Skeletal muscle satellite cell (primary cell): ENCODE measurements around the gene FRAT2.

Source experiments
- H3K27me3 ChIP-seq: 2 replicates; pipeline ENCODE4 v1.7.0; 2013; ENCODE audit warnings: low read length; ENCODE audit not compliant: control insufficient read depth, insufficient read depth
- H3K36me3 ChIP-seq: 2 replicates; pipeline ENCODE4 v1.7.0; 2013; ENCODE audit warnings: mild to moderate bottlenecking, control low read depth, low read length; ENCODE audit not compliant: insufficient read depth
- H3K4me1 ChIP-seq: 2 replicates; pipeline ENCODE4 v1.7.0; 2013; ENCODE audit warnings: low read length; ENCODE audit not compliant: control insufficient read depth, insufficient read depth
- H3K4me2 ChIP-seq: 2 replicates; pipeline ENCODE4 v1.7.0; 2013; ENCODE audit warnings: mild to moderate bottlenecking, low read length
- H3K4me3 ChIP-seq: 2 replicates; pipeline ENCODE4 v1.7.0; 2013; ENCODE audit warnings: low read length
- H3K9ac ChIP-seq: 2 replicates; pipeline ENCODE4 v1.7.0; 2013; ENCODE audit warnings: mild to moderate bottlenecking, low read depth, low read length, moderate library complexity
- H3K9me3 ChIP-seq: replicated peaks from 2 replicates; pipeline ENCODE4 v1.7.0; 2013; ENCODE audit warnings: mild to moderate bottlenecking, control low read depth, low read length

Gene FRAT2

DNA sequence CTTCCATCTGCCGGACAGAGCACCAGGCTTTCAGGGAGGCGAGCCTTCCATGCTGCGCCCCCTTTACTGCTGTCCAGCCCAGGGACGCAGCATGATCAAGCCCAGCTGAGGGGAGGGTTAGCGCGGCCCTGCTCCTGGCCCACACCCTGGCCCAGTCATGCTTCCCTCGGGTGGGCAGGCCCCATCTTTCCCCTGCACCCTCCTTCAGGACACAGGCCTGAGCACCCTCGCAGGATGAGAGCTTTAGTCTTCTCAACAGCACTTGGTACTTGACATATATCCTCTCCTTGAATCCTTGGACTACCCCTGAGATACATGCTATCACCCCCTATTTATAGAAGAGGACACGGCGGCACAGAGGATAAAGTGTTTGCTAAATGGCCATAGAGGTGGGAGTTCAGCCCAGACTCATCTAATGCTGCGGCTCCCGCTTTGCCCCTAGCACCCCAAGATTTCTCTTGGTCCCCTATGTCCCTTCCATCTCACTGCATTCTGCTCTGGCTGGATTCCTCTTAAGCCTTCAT lies 32.7 kb upstream of the FRAT2 start:
- Histone ChIP-seq H3K27me3 (no peaks in the 10 kb centered on the region), H3K4me1 (no peaks in the 10 kb centered on the region), H3K9me3 (no peaks in the 10 kb centered on the region), H3K4me2 (no peak overlapping the region), H3K9ac (no peak overlapping the region), H3K4me3 (no peak overlapping the region), H3K36me3 (peaks cover 56% of the 10 kb centered on the region)

DNA sequence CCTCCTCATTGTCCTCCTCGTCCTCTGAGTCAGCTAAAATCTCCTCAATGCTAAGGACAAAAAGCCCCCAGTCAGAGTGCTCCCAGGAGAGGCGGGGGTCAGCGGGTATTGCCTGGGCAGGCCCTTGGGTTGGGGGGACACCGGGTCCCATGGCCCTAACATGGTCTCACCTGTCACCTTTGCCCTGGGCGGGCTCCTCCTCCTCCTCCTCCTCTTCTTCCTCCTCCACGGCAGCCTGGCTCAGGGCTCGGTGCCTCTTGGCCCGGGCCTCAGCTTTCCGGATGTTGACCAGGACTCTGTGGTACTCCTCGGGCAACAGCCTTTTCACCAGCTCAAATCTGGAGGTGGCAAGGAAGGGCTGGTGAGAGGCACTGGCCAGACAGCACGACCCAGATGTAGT lies 32.0 kb upstream of the FRAT2 start:
- Histone ChIP-seq H3K9me3 (no peaks in the 10 kb centered on the region), H3K4me1 (no peaks in the 10 kb centered on the region), H3K4me2 (no peak overlapping the region), H3K9ac (no peak overlapping the region), H3K27me3 (no peaks in the 10 kb centered on the region), H3K4me3 (no peak overlapping the region), H3K36me3 (peaks cover 50% of the 10 kb centered on the region)

DNA sequence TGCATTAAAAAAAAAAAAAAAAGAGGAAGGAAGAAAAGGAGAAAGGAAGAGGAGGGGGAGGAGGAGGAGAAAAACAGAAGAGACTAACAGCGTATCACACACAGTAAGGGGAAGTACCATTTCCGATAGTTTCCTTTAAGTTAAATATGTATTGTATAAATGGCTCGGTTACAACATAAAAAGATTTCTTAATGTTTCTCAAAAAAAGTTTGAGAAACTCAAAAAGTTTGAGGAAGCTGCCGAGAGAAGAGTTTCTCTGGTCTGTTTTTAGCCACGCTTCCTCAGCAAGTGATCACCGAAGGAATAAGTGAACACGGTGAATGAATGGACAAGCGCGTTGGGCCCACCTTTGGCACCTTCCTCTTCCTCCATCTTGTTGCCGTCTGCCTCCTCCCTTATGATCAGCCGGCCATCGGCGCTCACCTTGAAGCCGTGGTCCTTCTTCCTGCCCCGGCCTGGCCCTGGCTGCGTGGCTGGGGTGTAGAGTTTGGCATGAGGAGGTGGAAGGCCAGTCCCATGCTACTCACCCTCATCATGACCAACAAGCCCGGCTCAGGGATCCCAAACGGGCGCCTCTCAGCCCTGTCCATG lies 31.3 kb upstream of the FRAT2 start:
- no peak overlapping the region for H3K9ac ChIP-seq
- H3K4me2 ChIP-seq, result no peak overlapping the region
- no peaks in the 10 kb centered on the region for H3K4me1 ChIP-seq
- peaks cover 43% of the 10 kb centered on the region for H3K36me3 ChIP-seq
- H3K27me3 ChIP-seq, result no peaks in the 10 kb centered on the region
- no peaks in the 10 kb centered on the region for H3K9me3 ChIP-seq
- H3K4me3 ChIP-seq, result no peak overlapping the region

DNA sequence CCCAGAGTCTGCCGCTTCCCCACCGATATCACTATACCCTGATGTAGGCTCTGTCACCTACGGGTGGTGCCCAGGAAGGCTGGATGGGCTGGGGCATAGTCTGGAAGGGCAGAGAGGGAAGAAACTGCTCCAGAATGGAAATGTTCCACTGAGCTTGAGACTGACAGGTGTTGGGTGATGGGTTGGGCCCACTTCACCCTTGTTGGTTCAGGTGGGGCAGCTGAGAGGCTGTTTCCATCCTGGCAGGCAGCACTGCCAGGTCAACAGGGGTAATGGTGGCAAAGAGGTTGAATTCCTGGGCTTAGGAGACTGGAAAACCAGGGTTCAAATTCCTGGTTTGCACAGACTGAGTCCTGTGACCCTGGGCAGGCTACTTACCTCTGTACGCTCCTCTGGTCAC lies 28.5 kb upstream of the FRAT2 start:
- Histone ChIP-seq H3K9me3 (no peaks in the 10 kb centered on the region), H3K4me1 (no peaks in the 10 kb centered on the region), H3K4me2 (no peak overlapping the region), H3K4me3 (no peak overlapping the region), H3K36me3 (peaks cover 54% of the 10 kb centered on the region), H3K9ac (no peak overlapping the region), H3K27me3 (no peaks in the 10 kb centered on the region)

DNA sequence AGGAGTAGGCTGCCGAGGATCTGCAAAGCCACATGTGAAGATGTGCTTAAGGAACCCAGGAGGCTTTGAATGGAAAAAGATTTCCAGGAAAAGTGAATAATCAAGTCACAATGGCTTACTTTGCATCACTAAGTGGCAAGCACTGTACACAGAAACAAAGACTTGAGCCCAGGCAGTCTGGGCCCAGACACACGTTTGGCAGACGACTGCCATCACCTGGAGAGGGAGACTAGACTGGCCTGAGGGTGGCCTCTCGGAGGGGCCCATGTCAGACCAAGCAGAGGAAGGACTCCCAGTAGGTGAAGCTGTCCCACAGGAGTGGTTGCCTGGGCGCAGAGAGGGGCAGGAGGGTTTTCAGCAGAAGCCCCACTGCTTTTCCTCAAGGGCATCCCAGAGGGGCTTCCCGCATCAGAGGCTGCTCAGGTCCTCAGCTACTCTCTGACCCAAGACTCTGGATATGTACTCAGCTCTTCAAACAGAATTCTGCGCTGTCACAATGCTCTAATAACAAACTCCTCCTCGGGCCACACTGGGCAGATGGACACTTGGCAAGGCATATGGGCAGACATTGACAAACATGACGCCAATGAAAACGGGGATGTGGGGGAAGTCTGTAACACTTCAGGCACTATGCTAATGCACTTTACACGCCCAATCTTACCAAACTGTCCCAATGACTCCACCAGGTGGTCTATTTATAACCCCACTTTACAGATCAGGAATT lies 27.9 kb upstream of the FRAT2 start:
- Histone ChIP-seq H3K27me3 (no peaks in the 10 kb centered on the region), H3K4me2 (no peak overlapping the region), H3K4me3 (no peak overlapping the region), H3K9me3 (no peaks in the 10 kb centered on the region), H3K9ac (no peak overlapping the region), H3K36me3 (peaks cover 54% of the 10 kb centered on the region), H3K4me1 (no peaks in the 10 kb centered on the region)

DNA sequence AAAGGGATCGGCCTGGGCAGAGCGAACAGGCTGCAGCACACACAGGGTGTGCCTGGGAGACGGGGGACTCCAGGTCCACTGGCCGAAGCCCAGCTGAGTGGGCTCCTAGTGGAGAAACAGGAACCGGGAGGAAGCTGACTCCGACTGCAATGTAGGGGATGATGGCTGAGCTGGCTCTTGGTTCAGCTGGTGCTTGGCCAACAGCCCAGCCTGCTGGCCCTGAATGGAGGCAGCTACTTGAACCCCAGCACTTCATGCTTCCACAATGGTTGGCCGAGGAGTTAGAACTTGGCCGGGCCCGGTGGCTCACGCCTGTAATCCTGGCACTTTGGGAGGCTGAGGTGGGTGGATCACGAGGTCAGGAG lies 27.0 kb upstream of the FRAT2 start:
- H3K27me3 ChIP-seq, result no peaks in the 10 kb centered on the region
- H3K4me3 ChIP-seq, result no peak overlapping the region
- H3K9me3 ChIP-seq, result no peaks in the 10 kb centered on the region
- no peak overlapping the region for H3K4me2 ChIP-seq
- no peak overlapping the region for H3K9ac ChIP-seq
- H3K4me1 ChIP-seq, result no peaks in the 10 kb centered on the region
- peaks cover 51% of the 10 kb centered on the region for H3K36me3 ChIP-seq

DNA sequence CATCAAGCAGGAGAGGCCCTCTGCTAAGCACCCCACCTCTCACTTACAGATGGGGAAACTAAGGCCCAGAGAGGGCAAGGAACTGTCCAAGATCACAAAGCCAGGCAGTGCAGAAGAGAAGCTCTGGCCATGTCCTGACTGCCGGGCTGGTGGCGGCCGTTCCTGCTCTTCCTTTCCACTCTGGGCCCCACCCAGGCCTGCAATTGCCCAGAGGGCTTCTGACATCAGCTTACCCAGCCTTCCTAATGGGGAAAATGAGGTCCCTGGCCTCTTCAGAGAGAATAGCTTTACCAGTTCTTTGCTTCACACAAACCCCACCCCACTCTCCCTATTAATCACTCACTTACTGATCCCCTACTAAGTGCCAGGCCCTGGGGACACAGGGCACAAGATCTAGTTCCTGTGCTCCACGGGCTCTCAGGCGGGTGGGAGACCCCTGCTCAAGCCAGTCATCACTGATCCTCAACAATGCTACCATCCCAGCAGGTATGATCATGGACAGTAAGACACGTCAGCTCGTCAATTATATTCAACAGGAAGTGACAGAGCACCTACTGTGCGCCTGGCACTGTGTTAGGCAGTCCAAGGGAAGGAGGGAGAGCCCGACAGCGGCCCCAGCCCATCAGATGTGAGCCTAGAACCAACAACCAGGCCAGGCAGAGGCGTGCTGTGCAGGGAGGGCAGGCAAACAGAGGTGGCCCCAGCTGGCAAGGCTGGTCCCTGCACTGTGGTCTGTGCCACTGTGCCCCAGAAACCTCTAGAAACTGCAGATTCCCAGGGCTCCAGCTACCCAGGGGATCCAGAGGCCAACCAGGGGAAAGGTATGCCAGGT lies 26.4 kb upstream of the FRAT2 start:
- Histone ChIP-seq H3K36me3 (peaks cover 52% of the 10 kb centered on the region), H3K9ac (no peak overlapping the region), H3K27me3 (no peaks in the 10 kb centered on the region), H3K4me1 (no peaks in the 10 kb centered on the region), H3K9me3 (no peaks in the 10 kb centered on the region), H3K4me2 (no peak overlapping the region), H3K4me3 (no peak overlapping the region)

DNA sequence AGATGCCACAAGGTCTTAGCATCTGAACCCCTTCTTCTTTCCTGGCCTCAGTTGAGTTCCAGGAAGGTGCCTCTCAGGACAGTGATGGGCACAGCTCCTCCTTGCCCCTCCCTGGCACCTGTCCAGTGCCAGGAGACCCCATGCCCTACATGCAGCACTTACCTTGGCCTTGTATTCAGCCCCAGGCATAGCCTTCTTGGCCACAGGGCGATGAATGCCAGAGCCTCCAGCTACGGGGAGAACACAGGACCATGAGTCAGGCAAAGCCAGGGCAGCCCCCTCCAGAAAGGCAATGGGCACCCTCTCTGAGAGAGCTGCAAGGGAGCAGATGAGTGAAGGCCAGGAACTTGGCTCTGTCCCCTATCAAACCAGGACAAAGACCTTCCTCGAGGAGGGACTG lies 24.3 kb upstream of the FRAT2 start:
- no peak overlapping the region for H3K4me2 ChIP-seq
- no peaks in the 10 kb centered on the region for H3K27me3 ChIP-seq
- H3K9me3 ChIP-seq, result no peaks in the 10 kb centered on the region
- H3K4me1 ChIP-seq, result no peaks in the 10 kb centered on the region
- no peak overlapping the region for H3K9ac ChIP-seq
- peaks cover 49% of the 10 kb centered on the region for H3K36me3 ChIP-seq
- no peak overlapping the region for H3K4me3 ChIP-seq

DNA sequence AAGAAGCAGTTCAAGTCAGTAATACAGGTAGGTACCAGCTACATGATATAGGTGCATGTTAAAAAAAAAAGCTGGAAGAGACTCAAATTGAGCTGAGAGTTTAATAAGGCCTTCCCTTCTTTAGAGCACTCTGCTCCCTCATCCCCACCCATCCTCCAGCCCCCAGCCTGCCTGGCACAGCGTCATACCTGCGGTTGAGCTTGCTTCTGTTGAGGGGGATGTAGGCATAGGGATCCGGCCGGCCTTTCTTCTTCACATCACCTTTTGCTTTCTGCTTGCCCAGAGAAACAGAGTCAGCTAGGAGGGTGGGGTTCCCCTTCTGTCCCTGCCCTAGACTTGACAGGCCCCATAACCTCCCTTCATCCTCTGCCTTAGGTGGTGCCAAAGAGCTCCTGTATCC lies 23.8 kb upstream of the FRAT2 start:
- Histone ChIP-seq H3K9me3 (no peaks in the 10 kb centered on the region), H3K9ac (no peak overlapping the region), H3K4me2 (no peak overlapping the region), H3K4me3 (no peak overlapping the region), H3K4me1 (no peaks in the 10 kb centered on the region), H3K36me3 (peaks cover 47% of the 10 kb centered on the region), H3K27me3 (no peaks in the 10 kb centered on the region)

DNA sequence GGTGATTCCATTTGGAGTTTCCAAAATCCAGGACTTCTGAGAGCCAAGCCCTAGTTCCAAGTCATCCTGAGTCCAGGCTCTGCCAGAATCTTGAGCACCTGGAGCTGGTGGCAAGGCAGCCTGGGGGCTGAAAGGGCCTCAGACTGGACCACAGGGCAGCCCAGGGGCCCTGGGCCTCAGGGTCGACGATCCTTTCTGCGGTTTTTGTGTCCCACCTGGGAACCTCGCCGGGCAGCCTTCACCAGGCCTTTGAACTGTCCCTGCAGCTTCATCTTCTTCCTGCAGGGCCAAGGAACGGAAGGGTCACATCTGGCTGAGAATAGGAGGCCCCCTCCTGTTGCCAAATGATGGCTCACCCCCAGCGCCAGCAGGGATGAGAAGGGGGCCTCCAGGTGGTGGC lies 22.4 kb upstream of the FRAT2 start:
- H3K36me3 ChIP-seq, result peaks cover 37% of the 10 kb centered on the region
- no peak overlapping the region for H3K4me3 ChIP-seq
- H3K9me3 ChIP-seq, result no peaks in the 10 kb centered on the region
- no peaks in the 10 kb centered on the region for H3K27me3 ChIP-seq
- no peaks in the 10 kb centered on the region for H3K4me1 ChIP-seq
- H3K9ac ChIP-seq, result no peak overlapping the region
- H3K4me2 ChIP-seq, result no peak overlapping the region

DNA sequence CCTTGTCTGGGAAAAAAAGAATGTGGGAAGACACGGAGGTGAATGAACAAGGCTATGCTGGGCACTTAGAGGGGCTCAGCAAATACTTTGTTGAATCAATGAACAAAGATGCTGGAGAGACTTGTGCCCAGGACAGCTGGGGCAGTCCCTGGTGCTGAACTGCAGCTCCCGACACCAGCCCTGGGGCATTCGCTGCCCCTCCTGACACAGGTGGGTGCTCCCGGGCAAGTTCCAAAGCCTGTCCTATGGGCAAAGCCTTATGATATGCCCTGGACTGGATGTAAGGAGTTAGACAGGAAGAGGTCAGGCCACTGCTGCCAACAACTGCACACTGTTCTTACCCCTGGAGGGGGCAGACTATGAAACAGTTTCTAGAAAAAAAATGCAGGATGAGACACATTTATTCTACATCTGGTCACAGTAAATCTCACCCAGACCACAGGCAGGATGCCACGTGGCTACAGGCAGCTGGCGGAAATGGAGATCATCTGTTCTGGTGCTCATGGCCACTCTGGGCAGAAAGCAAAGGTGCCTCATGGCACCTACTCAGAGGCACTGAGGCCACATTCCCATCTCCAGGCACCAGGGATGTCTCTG lies 21.9 kb upstream of the FRAT2 start:
- no peak overlapping the region for H3K9ac ChIP-seq
- no peak overlapping the region for H3K4me2 ChIP-seq
- H3K9me3 ChIP-seq, result no peaks in the 10 kb centered on the region
- H3K36me3 ChIP-seq, result peaks cover 37% of the 10 kb centered on the region
- no peaks in the 10 kb centered on the region for H3K27me3 ChIP-seq
- no peak overlapping the region for H3K4me3 ChIP-seq
- H3K4me1 ChIP-seq, result no peaks in the 10 kb centered on the region
